Umbilical cord (tissue), 2 donors: ENCODE data around the gene CTNNA3. TPM values are rescaled to one million over a fixed set of nuclear protein-coding genes. Genes with fewer than 3 reads are reported as not detected.
"Not testable (repeated sequence)": the region's sequence is repeated elsewhere in the genome, so short reads cannot be mapped to it uniquely, and the experiment has no call there.

ENCODE experiments used
- DNase-seq: peaks from one replicate; pipeline ENCODE4 v3.0.0-alpha.2; 2015; ENCODE audit warnings: low spot score
- total RNA-seq: library from RNA; depleted of rRNA; stranded (reverse); fragments of >200 nt; gene quantifications from one replicate; pipeline ENCODE4 v1.2.3, GENCODE V29; 2014; ENCODE audit warnings: low replicate concordance; ENCODE audit not compliant: insufficient read depth

The CTNNA3 gene
- total RNA-seq, 1 donor from 2014 or later = 32.7 TPM

DNA sequence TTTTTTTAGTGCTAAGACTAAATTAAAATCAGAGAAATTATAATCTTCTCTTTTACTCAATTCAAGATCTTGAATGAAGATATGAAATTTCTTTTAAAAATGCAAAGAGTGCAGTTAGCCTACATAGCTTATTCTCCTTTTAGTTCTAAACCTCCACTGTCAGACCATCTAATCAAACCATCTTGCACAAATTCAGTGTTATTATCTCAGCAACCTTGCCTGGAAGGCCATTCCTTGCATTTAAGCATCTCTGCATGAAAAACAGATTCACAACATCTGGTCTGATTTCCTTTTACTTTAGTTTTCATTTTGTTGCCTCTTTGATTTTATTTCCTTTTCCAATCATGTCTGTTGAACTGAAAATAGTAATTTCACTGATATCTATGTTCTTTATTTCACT, 1297.3 kb downstream of the CTNNA3 start:
- DNase-seq = no peak

DNA sequence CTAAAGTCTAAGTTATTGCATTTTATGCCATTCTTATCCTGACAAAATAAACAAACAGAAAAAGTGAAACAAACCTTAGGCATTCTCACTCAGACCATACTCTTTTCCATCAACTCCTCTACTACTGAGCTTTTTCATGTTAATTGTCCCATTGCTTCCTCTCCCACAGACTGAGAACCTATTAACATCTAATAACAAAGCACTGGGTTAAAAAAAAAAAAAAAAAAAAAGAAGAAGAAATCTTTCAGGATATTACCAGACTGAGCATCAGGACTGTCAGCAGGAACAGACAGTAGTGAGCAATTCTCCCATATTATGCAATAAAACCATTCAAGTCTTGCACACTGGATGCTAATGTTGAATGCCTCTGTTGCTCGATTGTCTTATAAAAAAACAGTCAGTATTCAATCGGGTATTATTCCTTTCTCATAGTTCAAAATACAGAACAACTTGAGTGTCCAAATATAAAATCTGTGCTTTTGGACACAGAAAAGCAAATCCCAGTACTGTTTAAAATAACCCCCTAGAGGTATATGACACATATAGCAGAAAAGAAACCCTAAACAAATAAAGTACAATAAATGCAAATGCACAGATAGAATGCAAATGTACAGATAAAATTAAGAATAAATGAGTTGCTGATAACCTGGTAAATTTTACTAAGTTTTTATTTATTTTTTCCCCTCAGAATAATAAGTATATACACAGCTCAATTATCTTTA, 1301.5 kb downstream of the CTNNA3 start:
- DNase-seq = no peak

DNA sequence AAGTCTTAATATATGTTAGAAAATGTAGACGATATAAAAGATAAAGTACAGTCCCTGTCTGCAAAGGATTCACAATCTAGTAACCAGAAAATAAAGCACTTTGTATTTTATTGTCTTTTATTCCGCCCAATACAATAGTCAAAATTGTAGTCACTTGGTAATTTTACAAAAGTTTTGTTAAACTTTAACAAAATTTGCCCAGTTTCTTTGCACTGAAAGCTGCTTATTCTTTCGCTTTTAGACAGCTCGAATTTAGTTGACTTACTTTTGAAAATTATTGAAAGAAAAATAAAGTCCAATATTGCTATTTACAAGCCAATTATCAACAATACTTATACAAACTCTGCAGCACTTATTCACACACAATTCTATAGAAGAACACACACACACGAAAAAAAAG, 1305.1 kb downstream of the CTNNA3 start:
- no peak for DNase-seq

DNA sequence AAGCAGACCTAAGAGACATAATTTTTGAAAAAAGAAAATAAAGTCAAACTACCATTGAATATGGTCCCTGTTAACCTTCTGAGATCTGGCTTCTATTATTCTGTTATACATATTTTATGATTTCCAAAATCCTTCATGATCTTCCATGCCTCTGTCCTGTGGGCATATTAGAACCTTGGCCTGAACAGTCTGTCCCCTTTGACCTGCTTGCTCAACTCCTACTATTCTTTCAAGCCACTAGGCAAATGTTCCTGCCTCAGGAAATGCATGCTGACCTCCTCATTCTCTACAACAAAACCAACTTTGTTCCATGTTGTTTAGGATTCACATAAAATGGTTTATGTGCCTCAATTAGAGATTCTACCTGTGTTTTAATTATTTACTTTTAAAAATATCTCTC, 1315.0 kb downstream of the CTNNA3 start:
- DNase-seq = no peak

DNA sequence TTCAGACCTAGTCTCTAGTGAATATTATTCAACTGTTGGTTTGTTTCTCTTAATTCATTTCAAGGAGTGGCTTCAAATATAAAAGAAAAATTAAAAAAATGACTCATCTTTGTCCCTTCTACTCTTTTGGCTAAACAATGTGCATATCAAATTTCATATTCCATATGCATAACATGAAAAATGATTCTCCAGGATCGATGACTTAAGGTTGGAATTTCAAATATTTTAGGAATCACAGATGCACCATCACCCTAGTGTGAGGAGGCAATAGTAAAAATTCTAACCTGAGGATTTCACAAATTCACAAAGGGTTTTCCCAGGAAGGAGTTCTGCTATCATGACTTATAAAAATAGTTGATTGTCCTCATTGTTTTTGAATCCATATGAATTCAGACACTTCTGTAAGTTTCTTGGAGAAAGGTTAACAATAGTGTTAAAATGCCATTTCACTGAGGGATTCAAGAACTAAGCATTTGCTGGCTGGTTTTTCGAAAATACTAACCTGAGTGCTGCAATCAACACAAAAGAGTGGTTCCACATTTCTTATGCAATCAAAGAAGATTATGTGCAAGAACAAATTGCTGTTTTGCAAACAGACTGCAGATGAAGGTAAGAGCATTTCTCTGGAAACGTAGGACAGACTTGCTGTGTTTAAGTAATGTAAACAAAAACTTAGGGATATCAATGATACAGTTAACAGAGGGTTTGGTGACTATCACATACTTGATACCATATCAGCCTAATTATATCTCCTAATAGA, 1317.7 kb downstream of the CTNNA3 start:
- no peak for DNase-seq

DNA sequence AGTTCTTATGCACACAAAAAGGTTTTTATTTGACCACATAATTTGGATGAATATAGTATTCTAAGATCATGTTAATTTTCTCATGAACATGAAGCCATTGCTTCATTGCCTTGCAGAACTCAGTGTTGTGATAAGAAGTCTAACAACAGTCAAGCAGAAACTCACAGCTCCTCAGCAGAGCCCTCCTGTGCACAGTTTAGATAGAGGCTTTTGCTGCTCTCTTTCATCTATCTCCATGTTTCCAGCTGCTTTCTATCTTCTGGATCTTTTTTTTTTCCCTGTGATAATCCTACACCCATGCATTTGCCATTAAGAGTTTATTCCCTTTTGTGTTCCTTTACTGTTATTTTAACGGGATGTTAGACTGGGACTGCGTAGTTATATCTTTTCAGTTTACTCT, 1327.8 kb downstream of the CTNNA3 start:
- peak; percentile 90 for DNase-seq

DNA sequence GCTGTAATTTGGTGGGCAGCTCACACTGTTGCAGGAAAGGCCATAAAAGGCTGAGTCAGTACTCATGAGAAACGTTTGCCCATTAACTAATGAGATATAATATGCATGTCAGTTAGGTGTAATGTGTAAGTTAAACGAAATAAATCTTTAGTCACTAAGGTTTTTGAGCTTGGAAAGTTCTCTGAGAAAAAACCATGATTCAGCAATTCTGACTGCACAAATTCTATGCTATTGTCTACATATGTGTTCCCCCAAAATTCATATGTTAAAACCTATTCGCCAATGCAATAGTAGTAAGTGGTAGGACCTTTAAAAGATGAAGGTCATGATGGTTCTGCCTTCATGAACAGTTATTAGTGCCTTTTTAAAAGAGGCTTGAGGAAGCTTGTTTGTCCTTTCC, 1329.8 kb downstream of the CTNNA3 start:
- DNase-seq = no peak

DNA sequence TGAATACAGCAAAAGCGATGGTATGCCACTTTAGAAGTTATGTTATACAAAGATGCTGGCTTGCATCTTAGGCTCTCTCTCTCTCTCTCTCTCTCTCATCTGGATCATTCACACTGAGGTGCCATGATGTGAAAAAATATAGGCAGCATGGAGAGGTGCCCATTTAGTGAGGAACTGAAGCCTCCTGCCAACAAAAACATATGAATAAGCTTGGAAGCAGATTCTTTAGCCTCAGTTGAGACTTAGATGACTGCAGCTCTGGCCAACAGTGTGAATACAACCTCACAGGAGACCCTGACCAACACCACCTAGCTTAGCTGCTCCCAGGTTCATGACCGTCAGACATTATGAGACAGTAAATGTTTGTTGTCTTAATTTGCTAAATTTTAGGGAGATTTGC, 1330.3 kb downstream of the CTNNA3 start:
- no peak for DNase-seq

DNA sequence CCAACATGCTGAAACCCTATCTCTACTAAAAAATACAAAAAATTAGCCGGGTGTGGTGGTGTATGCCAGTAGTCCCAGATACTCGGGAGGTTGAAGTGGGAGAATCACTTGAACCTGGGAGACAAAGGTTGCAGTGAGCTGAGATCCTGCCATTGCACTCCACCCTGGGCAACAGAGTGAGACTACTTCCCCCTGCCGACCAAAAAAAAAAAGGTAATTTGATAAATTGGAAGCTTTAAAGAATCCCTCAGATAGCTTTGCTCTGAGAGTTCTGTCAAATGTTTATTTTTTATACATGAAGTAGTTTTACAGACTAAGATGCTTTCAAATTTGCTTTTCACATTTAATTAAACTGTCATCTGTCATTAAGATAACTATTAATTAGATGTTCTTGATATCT, 1333.5 kb downstream of the CTNNA3 start:
- DNase-seq = no peak

DNA sequence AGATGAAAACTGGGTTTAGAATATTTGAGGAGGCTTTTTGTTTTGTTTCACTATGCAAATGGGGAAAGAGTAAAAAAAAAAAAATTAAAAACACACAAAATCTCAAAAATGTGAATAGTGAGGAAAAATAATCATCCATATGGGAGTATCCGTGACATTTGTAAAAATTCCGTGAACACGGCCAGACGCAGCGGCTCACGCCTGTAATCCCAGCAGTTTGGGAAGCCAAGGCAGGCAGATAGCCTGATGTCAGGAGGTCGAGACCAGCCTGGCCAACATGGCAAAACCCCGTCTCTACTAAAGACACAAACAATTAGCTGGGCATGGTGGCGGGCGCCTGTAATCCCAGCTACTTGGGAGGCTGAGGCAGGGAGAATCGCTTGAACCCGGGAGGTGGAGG, 1342.2 kb downstream of the CTNNA3 start:
- DNase-seq = not testable (repeated sequence)

DNA sequence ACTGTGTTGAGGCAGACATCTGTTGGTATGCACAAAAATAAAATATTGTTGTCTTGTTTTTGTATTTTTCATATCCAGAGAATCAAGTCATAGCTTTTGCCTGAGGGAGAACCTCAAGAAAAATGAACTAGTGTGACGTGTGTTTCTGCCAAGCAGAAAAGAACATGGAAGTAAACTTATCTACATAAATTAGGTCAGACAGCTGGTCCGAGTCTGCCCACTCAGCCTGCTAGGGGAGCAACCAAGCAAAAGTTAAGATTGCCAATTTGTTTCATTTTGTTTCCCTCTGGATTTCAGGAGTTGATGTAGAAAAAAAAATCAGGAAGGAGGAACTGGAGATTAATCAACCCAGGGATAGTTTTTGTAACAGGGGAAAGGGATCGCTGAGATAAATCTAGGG, 1342.6 kb downstream of the CTNNA3 start:
- no peak for DNase-seq

DNA sequence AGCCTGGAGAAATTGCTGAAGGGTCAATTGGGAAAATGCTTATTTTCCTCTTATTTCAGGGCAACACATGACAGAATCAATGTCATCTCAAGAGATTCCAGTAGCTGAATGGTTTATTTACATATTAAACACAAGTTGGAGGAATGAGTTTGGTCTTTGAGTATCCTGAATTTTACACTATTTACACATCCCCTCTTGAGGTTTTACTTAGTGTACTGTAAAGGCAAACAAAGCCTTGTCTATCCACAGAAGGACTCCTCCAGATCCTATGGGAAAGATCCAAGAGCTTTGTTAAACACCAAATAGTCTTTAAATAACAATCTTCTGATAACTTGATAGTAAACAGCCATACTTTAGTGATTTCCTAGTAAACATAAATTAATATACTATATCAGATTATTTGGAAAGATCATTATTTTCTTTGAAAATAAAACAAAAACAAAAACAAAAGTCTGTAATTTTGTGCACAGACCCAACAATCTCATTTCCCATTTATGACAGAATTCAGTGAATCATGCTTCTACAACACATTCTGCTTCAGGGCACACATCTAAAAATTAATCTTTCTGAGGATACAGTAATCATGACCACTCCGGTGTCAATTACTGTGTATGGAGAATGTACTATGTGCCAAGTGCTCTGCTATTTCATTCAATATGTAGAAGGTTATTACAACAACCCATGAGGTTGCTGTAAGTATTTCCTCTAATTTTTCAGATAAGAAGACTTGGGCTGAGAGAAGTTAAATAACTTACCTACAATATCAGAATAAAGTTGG, 1345.2 kb downstream of the CTNNA3 start:
- DNase-seq = no peak

DNA sequence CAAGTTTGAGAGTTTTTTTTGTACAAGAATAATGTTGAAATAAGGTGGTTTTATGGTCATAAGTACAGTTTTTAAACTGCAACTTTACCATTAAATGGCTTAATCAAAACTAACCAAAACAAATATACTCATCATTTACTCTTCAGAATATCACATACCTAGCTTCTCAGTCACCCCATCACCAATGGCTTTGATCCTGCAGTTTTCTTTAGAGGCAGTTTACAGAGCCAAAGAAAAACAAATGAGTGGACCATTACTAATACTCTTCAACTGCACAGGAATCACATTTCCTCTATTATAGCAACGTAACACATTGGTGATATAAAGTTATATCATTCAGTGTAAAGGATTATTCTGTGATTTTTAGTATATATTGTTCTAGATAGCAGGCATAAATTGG, 1346.3 kb downstream of the CTNNA3 start:
- DNase-seq = no peak

DNA sequence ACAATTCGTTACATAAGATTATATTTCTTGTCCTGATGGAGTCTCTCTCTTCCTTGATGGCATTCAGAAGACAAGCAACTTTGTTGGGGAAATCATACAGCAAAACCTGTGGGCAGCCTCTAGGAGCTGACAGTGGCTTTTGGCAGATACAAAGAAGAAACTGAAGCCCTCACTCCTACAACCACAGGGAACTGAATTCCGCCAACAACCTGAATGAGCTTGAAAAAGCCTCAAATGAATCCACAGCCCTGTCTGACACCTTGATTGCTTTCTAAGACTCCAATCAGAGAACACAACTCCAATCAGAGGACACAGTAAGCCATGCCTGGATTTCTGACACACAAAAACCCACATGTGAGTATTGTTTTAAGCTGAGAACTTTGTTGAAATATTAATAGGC, 1346.9 kb downstream of the CTNNA3 start:
- no peak for DNase-seq

DNA sequence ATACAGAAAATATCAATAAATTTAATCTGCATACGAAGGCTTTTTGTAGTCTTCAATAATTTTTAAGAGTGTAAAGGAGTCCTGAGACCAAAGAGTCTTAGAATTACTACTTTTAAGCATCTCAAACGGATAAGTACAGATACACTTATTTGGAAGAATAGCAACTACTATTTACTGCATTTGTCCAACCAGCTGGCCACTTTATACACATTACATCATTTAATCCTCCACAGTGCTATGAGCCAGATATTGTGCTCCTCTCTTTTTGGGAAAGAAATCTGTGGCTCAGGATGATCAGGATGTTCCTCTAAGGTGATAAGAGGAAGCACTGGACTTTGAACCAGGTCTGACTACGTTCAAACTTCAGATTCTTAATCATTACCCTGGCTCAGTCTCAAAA, 1358.8 kb downstream of the CTNNA3 start:
- peak; percentile 13 for DNase-seq

DNA sequence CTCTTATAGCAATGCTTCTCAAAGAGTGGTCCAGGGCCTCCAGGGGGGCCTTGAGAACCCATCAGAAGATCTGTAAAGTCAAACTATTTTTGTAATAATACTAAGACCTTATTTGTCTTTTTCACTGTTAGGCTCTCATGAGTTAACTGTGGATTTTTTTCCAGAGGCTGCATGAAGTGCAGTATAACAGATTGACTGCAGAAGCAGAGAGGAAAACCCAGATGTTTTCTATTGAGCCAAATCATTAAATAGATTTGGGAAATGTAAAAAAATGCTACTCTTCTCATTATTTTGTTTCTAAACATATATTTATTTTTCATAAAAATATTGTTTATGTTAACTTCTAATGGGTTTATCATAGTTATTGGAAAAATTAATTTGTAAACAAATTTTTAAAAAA, 1359.2 kb downstream of the CTNNA3 start:
- no peak for DNase-seq

DNA sequence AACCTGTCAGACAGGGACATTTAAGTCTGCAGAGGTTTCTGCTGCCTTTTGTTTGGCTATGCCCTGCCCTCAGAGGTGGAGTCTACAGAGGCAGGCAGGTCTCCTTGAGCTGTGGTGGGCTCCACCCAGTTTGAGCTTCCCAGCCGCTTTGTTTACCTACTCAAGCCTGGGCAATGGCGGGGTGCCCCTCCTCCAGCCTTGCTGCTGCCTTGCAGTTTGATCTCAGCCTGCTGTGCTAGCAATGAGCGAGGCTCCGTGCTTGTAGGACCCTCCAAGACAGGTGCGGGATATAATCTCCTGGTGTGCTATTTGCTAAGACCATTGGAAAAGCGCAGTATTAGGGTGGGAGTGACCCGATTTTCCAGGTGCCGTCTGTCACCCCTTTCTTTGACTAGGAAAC, 1360.2 kb downstream of the CTNNA3 start:
- not testable (repeated sequence) for DNase-seq

DNA sequence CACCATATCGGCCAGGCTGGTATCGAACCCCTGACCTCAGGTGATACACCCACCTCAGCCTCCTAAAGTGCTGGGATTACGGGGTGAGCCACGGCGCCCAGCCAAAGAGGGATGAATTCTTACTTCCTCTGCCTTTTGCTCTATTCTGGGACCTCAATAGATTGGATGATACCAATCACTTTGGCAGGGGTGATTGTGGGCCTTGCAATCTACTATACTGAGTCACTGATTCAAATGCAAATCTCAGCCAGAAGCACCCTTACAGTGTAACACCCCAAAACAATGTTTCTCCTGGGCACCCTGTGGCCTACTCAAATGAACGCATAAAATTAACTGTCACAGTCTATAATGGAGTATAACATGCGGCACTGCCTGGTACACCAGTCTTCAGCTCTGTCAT, 1366.8 kb downstream of the CTNNA3 start:
- no peak for DNase-seq

DNA sequence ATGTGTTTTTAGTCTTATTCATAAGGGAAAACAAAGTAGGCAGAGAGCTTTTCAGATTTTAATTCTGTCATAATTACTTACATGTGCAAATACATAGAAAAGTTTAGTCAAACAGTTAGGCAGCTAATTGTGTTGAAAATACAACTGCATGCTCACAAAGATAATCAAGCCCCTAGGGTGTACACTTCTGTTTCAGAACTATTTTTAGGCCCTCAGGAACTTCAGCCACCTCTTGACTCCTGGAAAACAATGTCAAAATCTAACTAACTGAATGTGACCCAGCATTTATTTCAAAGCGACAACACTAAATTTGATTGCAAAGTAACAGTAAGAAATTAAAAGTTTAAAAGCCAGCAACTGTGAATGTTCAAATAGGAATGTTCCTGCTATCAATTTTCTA, 1369.1 kb downstream of the CTNNA3 start:
- DNase-seq = no peak

DNA sequence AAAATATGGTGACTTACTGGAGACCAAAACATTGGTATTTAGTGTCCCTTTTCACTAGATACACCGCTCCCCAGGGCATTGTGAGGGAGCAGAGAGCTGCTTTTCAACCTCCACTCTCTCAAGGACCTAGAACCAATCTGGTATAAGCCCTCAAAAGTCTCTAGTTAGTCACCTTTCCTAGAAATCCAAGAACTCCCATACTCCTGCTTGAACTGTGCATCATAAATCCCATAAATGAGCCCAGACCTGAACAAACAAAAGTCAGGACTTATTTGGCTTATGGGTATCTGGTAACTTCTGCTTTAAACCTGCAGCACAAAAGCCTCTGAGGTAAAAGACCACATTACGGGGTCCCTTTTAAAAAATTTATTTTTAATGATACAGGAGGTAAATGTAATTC, 1373.2 kb downstream of the CTNNA3 start:
- peak; percentile 3 for DNase-seq

DNA sequence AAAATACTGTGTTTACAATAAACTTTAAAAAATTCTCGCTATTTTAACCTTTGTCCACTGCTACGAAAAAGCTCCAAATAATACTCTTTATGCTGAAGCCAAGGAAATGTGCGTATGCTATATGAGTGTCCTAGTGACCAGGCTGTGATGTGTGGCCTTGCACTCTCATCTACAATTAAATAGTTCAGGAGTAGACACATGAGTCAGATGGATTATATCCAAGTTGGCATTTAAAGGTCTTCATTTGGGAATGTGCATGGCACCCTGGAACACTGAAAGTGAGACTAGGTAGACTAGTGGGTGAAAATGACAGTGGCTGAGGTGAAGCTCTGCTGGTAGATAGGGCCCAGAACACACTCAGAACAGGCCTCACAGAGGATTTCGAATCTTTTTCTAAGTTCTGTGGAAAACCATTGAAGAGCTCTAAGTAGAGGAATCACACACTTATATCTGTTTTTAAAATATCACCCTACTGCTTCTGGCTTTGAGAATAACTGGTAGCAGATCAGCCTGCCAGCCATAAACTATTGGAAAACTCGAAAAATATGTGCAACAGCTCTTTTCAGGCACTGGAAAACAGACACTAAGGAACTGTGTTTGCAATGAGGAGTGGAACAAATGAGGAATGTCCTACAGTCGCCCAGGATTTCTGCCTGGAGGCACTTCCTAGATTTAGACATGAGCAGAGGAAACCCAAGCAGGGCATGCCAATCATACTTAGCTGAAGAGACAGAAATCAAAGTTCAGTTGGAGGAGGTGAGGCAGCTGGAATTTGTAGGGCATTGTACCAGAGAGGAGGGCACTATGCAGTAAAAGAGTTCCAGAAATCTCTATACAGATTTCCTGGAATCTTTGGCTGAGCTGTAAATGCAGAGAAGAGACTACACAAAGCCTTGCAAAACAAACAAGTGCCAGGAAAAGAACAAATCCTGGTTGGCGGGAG, 1374.0 kb downstream of the CTNNA3 start:
- DNase-seq = peak; percentile 25
